Measurements from ENCODE around the gene NDUFAF4. TPM values are rescaled to one million over a fixed set of nuclear protein-coding genes. Genes with fewer than 3 reads are reported as not detected.

The NDUFAF4 gene
- total and polyA plus RNA-seq, 2 experiments from 2014 or later = 19.5 to 79.3 TPM

DNA sequence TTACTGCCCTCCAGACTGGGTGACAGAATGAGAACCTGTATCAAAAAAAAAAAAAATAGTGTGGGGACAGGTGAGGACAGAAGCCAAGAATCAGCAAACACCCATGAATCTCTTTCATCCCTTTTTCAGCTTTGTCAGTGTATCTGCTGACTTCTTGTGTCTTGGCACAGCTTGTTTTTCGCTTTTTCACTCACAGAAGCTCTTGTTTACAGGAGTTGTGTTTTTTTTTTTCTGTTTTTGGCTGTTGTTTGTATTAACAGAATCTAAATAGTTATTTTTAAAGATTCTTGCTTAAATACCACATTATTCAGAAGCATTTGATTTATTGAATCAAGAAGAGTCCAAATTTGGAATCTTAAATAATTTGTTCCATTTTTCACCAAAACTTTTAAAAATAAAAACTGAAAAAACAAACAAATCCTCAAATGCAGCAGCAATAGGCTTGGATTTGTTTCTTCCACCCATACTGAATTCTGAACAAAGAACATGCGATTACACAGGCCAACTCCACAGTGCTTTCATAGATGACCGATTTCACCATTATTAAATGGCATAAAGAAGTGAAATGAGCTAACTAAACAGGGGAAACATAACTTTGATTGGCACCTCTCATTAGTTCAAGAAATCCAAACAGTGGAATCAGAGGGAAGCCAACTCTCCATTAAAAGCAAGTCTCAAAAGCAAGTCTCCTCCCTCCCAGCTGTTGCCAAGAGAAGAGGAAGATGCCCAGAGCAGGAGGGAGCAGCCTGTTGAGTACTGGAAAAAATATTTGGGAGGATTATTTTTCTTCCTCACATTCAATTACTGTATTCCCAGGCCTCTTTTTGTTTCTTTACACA lies 33.3 kb downstream of the NDUFAF4 start:
- no peak for DNase-seq (ENCODE audit: low read depth in 1 of 2, low spot score in 1 of 2)
- Histone ChIP-seq H3K9me3 (ENCODE audit: low read depth) (no peaks in the 10 kb centered on the region), H3K4me1 (ENCODE audit: low read depth) (no peaks in the 10 kb centered on the region), H3K27me3 (no peaks in the 10 kb centered on the region), H3K36me3 (no peaks in the 10 kb centered on the region), H3K27ac (no peak overlapping the region), H3K4me3 (no peak overlapping the region)
- TF ChIP-seq CTCF (IDR thresholded peaks at IDR 0.05; ENCODE audit: low read depth, low read length) = no peak

DNA sequence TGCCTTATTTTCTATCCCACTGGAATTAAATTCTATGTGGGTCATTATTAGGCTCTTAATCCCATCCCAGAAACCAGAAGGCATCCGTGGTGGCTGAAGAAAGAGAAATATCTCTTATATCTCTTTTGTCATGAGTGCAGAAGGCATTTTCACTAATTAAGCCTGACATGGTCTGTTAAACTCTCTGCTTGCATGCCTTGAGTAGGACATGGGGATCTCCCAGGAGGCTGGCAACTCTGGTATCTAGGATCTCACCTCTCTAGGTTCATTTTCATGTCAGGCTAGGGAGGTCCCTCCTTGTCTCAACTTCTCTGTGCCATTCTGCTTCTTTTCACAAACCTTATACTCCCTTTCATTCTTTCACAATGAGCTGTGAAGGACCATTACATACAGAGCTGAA lies 35.1 kb downstream of the NDUFAF4 start:
- no peaks in the 10 kb centered on the region for H3K4me1 ChIP-seq (ENCODE audit: low read depth)
- H3K4me3 ChIP-seq = no peak overlapping the region
- H3K27me3 ChIP-seq = no peaks in the 10 kb centered on the region
- no peaks in the 10 kb centered on the region for H3K36me3 ChIP-seq
- DNase-seq (ENCODE audit: low read depth in 1 of 2, low spot score in 1 of 2) = no peak
- no peak overlapping the region for H3K27ac ChIP-seq
- TF ChIP-seq CTCF (IDR thresholded peaks at IDR 0.05; ENCODE audit: low read depth, low read length) = no peak
- H3K9me3 ChIP-seq (ENCODE audit: low read depth) = no peaks in the 10 kb centered on the region

DNA sequence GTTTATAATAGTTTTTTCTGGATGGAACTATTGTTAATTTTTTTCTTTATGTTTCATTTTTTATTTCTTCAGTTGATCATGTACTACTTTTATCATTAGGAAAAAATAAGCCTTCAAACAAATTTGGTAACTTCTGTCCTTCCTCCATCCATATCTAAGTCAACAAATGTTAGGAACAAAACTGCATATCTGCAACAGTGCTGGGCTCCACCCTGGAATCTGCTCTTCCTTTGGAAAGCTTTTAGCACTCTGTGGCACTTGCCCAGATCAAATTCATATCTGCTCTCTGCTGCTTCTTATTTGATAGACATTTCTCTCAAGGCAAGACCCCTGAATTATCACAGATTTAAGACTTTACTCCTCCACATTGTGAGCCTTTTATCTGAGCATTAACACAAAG lies 36.1 kb downstream of the NDUFAF4 start:
- TF ChIP-seq CTCF (IDR thresholded peaks at IDR 0.05; ENCODE audit: low read depth, low read length) = no peak
- DNase-seq (ENCODE audit: low read depth in 1 of 2, low spot score in 1 of 2) = no peak
- Histone ChIP-seq H3K4me1 (ENCODE audit: low read depth) (no peaks in the 10 kb centered on the region), H3K27me3 (no peaks in the 10 kb centered on the region), H3K9me3 (ENCODE audit: low read depth) (no peaks in the 10 kb centered on the region), H3K27ac (no peak overlapping the region), H3K36me3 (no peaks in the 10 kb centered on the region), H3K4me3 (no peak overlapping the region)

DNA sequence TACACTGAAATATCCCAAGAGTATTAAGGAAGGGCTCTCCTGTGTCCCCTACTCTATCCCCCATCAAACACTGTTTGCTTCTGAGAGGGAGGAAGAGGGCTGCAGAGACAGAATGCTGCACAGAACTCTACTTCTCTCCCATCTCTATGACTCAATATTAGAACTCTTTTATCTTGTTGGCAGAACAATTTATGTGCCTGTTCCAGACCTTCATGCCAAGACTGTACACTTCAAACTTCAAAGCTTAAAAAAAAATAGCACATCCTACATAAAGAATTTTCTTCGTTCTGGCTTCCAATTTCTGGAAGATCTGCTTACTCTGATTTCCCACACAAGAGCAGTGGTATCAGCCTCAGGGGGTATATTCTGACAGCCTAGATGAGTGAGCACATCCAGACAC lies 40.8 kb downstream of the NDUFAF4 start:
- no peak for DNase-seq (ENCODE audit: low read depth in 1 of 2, low spot score in 1 of 2)
- no peaks in the 10 kb centered on the region for H3K36me3 ChIP-seq

DNA sequence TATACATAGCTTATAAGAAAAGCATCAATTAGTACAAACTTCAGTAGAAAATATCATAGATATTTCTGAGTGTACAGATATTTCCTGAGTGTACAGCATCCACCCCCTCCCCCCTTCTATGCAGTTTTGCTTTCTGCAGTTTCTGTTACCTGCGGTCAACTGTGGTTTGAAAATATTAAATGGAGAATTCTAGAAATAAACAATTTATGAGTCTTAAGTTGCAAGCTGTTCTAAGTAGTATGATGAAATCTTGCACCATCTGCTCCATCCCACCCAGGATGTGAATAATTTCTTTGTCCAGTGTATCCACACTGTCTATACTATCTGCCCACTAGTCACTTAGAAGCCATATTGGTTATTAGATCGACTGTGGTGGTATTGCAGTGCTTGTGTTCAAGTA lies 44.6 kb downstream of the NDUFAF4 start:
- H3K4me1 ChIP-seq (ENCODE audit: low read depth) = no peaks in the 10 kb centered on the region
- DNase-seq (ENCODE audit: low read depth in 1 of 2, low spot score in 1 of 2) = no peak
- TF ChIP-seq CTCF (IDR thresholded peaks at IDR 0.05; ENCODE audit: low read depth, low read length) = no peak
- no peaks in the 10 kb centered on the region for H3K9me3 ChIP-seq (ENCODE audit: low read depth)
- no peak overlapping the region for H3K4me3 ChIP-seq
- no peaks in the 10 kb centered on the region for H3K36me3 ChIP-seq
- H3K27ac ChIP-seq = no peak overlapping the region
- no peaks in the 10 kb centered on the region for H3K27me3 ChIP-seq

More for the DNA sequence above, 40.8 kb downstream of the NDUFAF4 start:
- TF ChIP-seq CTCF (IDR thresholded peaks at IDR 0.05; ENCODE audit: low read depth, low read length) = no peak
- no peak overlapping the region for H3K4me3 ChIP-seq
- no peak overlapping the region for H3K27ac ChIP-seq
- H3K4me1 ChIP-seq (ENCODE audit: low read depth) = no peaks in the 10 kb centered on the region
- no peaks in the 10 kb centered on the region for H3K9me3 ChIP-seq (ENCODE audit: low read depth)
- no peaks in the 10 kb centered on the region for H3K27me3 ChIP-seq

Data from cardiac muscle cell (in vitro differentiated cells and primary cell).